Measurements from ENCODE around the gene GLI3. TPM values are rescaled to one million over a fixed set of nuclear protein-coding genes. Genes with fewer than 3 reads are reported as not detected.

GLI3 gene
- total and polyA plus RNA-seq, 2 of the 8 experiments (the other 6 are each of a cell fraction or from before 2014, with no cell fraction given) = 8.0 to 31.1 TPM

DNA sequence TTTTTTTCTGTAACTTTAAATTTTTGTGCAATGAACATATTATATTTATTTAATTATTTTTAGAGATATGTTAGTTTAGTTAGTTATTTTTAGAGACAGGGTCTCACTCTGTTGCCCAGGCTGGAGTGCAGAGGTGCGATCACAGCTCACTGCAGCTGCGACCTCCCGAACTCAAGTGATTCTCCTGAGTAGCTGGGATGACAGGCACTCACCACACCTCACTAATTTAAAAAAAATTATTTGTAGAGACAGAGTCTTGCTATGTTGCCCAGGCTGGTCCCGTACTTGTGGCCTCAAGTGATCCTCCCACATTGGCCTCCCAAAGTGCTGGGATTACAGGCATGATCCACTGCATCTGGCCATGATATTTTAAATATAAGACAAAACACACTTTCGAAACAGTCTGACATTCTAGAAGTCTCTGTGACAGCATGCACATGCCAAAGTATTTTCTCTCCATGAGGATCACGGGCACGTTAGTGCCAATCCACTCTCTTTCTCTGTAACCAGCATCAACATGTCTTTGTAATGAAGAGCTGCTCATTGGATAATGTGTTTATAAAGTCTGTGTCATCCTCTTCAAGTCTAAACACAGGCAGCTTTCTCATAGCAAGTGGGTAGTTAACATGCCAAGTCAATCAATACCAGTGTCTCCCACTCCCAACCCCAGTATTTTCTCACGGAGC is 137.4 kb downstream of the GLI3 start:
- Histone ChIP-seq H3K23ac (ENCODE audit: insufficient read length) (no peak overlapping the region), H3K27ac (ENCODE audit: low read depth, low read length) (no peak overlapping the region), H2BK120ac (replicated peaks; ENCODE audit: low read depth, low read length) (no peak overlapping the region), H4K5ac (ENCODE audit: insufficient read length, low read depth, low read length) (no peak overlapping the region), H3K56ac (replicated peaks; ENCODE audit: insufficient read length, low read depth, low read length) (no peak overlapping the region), H3K23me2 (ENCODE audit: low read depth, low read length) (no peaks in the 10 kb centered on the region), H2AFZ (ENCODE audit: low read length) (no peak overlapping the region), H3K36me3 (ENCODE audit: control insufficient read depth in 2 of 4, insufficient read depth in 4 of 4, low read length in 3 of 4) (peaks cover 0 to 4% (median 0%) of the 10 kb centered on the region in 4 experiments; a peak in 1 of 8 replicates), H3K4me2 (ENCODE audit: insufficient read depth in 1 of 2, low read depth in 2 of 2, low read length in 2 of 2) (no peak overlapping the region), H4K8ac (ENCODE audit: extremely low read depth, insufficient read depth, low read length) (no peak overlapping the region), H3K9me3 (ENCODE audit: insufficient read depth in 2 of 2, low read depth in 1 of 2, low read length in 1 of 2) (no peaks in the 10 kb centered on the region), H3K79me2 (ENCODE audit: control insufficient read depth in 1 of 2, insufficient read depth in 2 of 2, low read length in 2 of 2) (no peaks in the 10 kb centered on the region; a peak in 1 of 4 replicates), H3K4ac (replicated peaks; ENCODE audit: insufficient read length, low read depth, low read length) (no peak overlapping the region), H2BK12ac (ENCODE audit: low read depth, low read length) (no peak overlapping the region), H3K18ac (ENCODE audit: extremely low read depth, low read length) (no peak overlapping the region), H3K27me3 (replicated peaks in 1 of 4; ENCODE audit: control insufficient read depth in 3 of 4, extremely low read depth in 1 of 4, insufficient read depth in 3 of 4, low read length in 3 of 4) (peaks cover 14 to 28% (median 22%) of the 10 kb centered on the region in 4 experiments), H3K4me3 (ENCODE audit: extremely low read depth in 1 of 4, insufficient read depth in 2 of 4, low read depth in 3 of 4, low read length in 4 of 4) (no peak overlapping the region), H3K79me1 (ENCODE audit: low read depth, low read length) (peaks cover 3% of the 10 kb centered on the region; the same call in 1 of the 2 replicates), H2BK5ac (ENCODE audit: low read depth, low read length) (no peak overlapping the region), H2BK20ac (ENCODE audit: low read length) (no peak overlapping the region), H4K91ac (replicated peaks; ENCODE audit: insufficient read length, low read length) (no peak overlapping the region), H3K9ac (replicated peaks in 1 of 4; ENCODE audit: extremely low read depth in 1 of 4, low read depth in 3 of 4, low read length in 3 of 4) (no peak overlapping the region), H3K14ac (ENCODE audit: insufficient read length) (no peak overlapping the region), H2AK5ac (ENCODE audit: low read depth, low read length) (no peak overlapping the region), H3K4me1 (replicated peaks in 1 of 4; ENCODE audit: control insufficient read depth in 3 of 4, insufficient read depth in 4 of 4, low read length in 3 of 4) (peaks cover 0 to 5% (median 2%) of the 10 kb centered on the region in 4 experiments; a peak in 2 of 7 replicates), H2BK15ac (ENCODE audit: low read length) (no peak overlapping the region), H4K20me1 (replicated peaks in 1 of 2; ENCODE audit: control insufficient read depth in 1 of 2, insufficient read depth in 2 of 2, low read length in 2 of 2) (peaks cover 11 to 20% of the 10 kb centered on the region in 2 experiments)
- ChIA-PET CTCF (ENCODE audit: partially characterized antibody) (interaction anchor here (0.6 to 1.4 kb wide), 3 partner anchors 14 to 643 kb away, joined by 3 read pairs; no protein-coding TSS in a partner anchor), POLR2A (ENCODE audit: partially characterized antibody) (no interaction called here)
- FAIRE-seq = no peak
- DNase-seq (ENCODE audit: low read depth in 1 of 2, low spot score in 2 of 2) = no peak
- WGBS, 2 experiments (ENCODE audit: extremely low coverage in 1 of 2, insufficient coverage in 1 of 2, insufficient read length in 1 of 2, insufficient replicate concordance in 2 of 2, low coverage in 1 of 2, low lambda C conversion rate in 2 of 2, missing lambda C conversion rate in 1 of 2) = 85% methylated on average over 8 of the region's 8 CpGs; no CpG with 5 or more reads in 1 of the 2 experiments
- no peak for TF ChIP-seq SP2 (IDR thresholded peaks at IDR 0.05; ENCODE audit: low read length)
- TF ChIP-seq POU5F1 (IDR thresholded peaks at IDR 0.05; ENCODE audit: low read depth, low read length) = no peak
- no peak for TF ChIP-seq RNF2 (IDR thresholded peaks at IDR 0.05; ENCODE audit: borderline replicate concordance, low read depth, low read length, missing control alignments, poor library complexity, severe bottlenecking)
- TF ChIP-seq BCL11A (IDR thresholded peaks at IDR 0.05; ENCODE audit: low read depth in 2 of 2, low read length in 2 of 2) = no peak
- no peak for TF ChIP-seq SP1 (IDR thresholded peaks at IDR 0.05; ENCODE audit: low read depth, low read length)
- no peak for TF ChIP-seq CTCF (IDR thresholded peaks at IDR 0.05; ENCODE audit: control extremely low read depth in 1 of 3, insufficient read depth in 1 of 3, low read depth in 1 of 3, low read length in 3 of 3)
- no peak for TF ChIP-seq TBP (IDR thresholded peaks at IDR 0.05; ENCODE audit: low read depth, low read length)
- no peak for TF ChIP-seq USF2 (IDR thresholded peaks at IDR 0.05; ENCODE audit: low read length)
- TF ChIP-seq YY1 (IDR thresholded peaks at IDR 0.05; ENCODE audit: low read depth, low read length) = no peak
